ENCODE measurements around the gene PEX5L.
"Not testable (repeated sequence)": the region's sequence is repeated elsewhere in the genome, so short reads cannot be mapped to it uniquely, and the experiment has no call there.

The PEX5L gene

GRCh38 chr3:179797192-179797591 lies 239.5 kb downstream of the PEX5L start:
- TF ChIP-seq CTCF (IDR thresholded peaks at IDR 0.05; ENCODE audit: low read depth, low read length) = no peak
- no peak overlapping the region for H3K4me3 ChIP-seq (ENCODE audit: low read depth, low read length)

GRCh38 chr3:179796421-179796820 lies 240.3 kb downstream of the PEX5L start:
- TF ChIP-seq CTCF (IDR thresholded peaks at IDR 0.05; ENCODE audit: low read depth, low read length) = no peak
- no peak overlapping the region for H3K4me3 ChIP-seq (ENCODE audit: low read depth, low read length)

- no peak for TF ChIP-seq CTCF (IDR thresholded peaks at IDR 0.05; ENCODE audit: low read depth, low read length)
- no peak overlapping the region for H3K4me3 ChIP-seq (ENCODE audit: low read depth, low read length)
Measured at GRCh38 chr3:179794355-179794754, 242.4 kb downstream of the PEX5L start.

GRCh38 chr3:179791793-179792192 lies 244.9 kb downstream of the PEX5L start:
- no peak for TF ChIP-seq CTCF (IDR thresholded peaks at IDR 0.05; ENCODE audit: low read depth, low read length)
- H3K4me3 ChIP-seq (ENCODE audit: low read depth, low read length) = no peak overlapping the region

GRCh38 chr3:179788996-179789395 lies 247.7 kb downstream of the PEX5L start:
- no peak overlapping the region for H3K4me3 ChIP-seq (ENCODE audit: low read depth, low read length)
- TF ChIP-seq CTCF (IDR thresholded peaks at IDR 0.05; ENCODE audit: low read depth, low read length) = no peak

GRCh38 chr3:179782841-179783240 lies 253.9 kb downstream of the PEX5L start:
- H3K4me3 ChIP-seq (ENCODE audit: low read depth, low read length) = not testable (repeated sequence)

- no peak overlapping the region for H3K4me3 ChIP-seq (ENCODE audit: low read depth, low read length)
- no peak for TF ChIP-seq CTCF (IDR thresholded peaks at IDR 0.05; ENCODE audit: low read depth, low read length)
Measured at GRCh38 chr3:179775416-179776122, 261.2 kb downstream of the PEX5L start.

- no peak overlapping the region for H3K4me3 ChIP-seq (ENCODE audit: low read depth, low read length)
- TF ChIP-seq CTCF (IDR thresholded peaks at IDR 0.05; ENCODE audit: low read depth, low read length) = no peak
Measured at GRCh38 chr3:179772297-179772696, 264.4 kb downstream of the PEX5L start.
